ENCODE results near the gene GNB4.

DNA sequence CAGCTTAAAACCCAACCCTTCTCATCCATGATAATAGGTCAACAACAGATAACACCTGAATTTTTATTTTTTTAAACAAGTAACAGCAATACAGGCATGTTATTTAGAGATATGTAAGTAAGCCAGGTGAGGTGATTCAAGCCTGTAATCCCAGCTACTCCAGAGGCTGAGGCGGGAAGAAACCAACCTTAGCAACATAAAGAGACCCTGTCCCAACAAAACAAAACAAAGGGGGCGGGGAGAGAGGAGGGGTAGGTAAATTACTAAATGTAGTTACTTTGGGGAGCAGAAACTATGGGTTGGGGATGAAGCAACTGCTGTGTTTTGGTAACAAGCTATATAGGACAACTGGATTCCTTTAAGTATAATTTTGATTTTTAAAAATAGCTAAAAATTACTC, 47.0 kb downstream of the GNB4 start:
- no peak for TF ChIP-seq EZH2 (IDR thresholded peaks at IDR 0.05; ENCODE audit: low read depth, low read length, severe bottlenecking)
- TF ChIP-seq EP300 (IDR thresholded peaks at IDR 0.05; ENCODE audit: borderline replicate concordance in 1 of 2, low read depth in 2 of 2, low read length in 2 of 2): no peak
- TF ChIP-seq, protein P1, sequence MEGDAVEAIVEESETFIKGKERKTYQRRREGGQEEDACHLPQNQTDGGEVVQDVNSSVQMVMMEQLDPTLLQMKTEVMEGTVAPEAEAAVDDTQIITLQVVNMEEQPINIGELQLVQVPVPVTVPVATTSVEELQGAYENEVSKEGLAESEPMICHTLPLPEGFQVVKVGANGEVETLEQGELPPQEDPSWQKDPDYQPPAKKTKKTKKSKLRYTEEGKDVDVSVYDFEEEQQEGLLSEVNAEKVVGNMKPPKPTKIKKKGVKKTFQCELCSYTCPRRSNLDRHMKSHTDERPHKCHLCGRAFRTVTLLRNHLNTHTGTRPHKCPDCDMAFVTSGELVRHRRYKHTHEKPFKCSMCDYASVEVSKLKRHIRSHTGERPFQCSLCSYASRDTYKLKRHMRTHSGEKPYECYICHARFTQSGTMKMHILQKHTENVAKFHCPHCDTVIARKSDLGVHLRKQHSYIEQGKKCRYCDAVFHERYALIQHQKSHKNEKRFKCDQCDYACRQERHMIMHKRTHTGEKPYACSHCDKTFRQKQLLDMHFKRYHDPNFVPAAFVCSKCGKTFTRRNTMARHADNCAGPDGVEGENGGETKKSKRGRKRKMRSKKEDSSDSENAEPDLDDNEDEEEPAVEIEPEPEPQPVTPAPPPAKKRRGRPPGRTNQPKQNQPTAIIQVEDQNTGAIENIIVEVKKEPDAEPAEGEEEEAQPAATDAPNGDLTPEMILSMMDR (IDR thresholded peaks at IDR 0.05; ENCODE audit: control extremely low read depth in 1 of 3, insufficient read depth in 1 of 3, low read depth in 1 of 3, low read length in 3 of 3): no peak
- TF ChIP-seq, protein P2, sequence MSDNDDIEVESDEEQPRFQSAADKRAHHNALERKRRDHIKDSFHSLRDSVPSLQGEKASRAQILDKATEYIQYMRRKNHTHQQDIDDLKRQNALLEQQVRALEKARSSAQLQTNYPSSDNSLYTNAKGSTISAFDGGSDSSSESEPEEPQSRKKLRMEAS (IDR thresholded peaks at IDR 0.05): no peak
- no peak for TF ChIP-seq POLR2A (IDR thresholded peaks at IDR 0.05; ENCODE audit: control extremely low read depth in 1 of 2, low read depth in 2 of 2, low read length in 2 of 2)
- no peak for TF ChIP-seq SUZ12 (IDR thresholded peaks at IDR 0.05; ENCODE audit: low read length)
- no peak for TF ChIP-seq POLR2AphosphoS5 (IDR thresholded peaks at IDR 0.05; ENCODE audit: low read depth, low read length)
- no peak for TF ChIP-seq PHF8 (conservative IDR thresholded peaks at IDR 0.05; ENCODE audit: low read depth, low read length)
- TF ChIP-seq JUN (IDR thresholded peaks at IDR 0.05; ENCODE audit: low read depth, low read length): no peak
- no peak for TF ChIP-seq GABPA (IDR thresholded peaks at IDR 0.05; ENCODE audit: borderline replicate concordance, insufficient read depth, low read length)
- TF ChIP-seq HDAC6 (IDR thresholded peaks at IDR 0.05; ENCODE audit: low read depth, low read length): no peak

All from H1 (cell line).